Stimulated activated CD8-positive, alpha-beta memory T cell treated with anti-CD3 and anti-CD28 coated beads, Interleukin-12 subunit alpha, Interleukin-12 subunit beta, amount 100 ng/mL, for 1 hour (primary cell): ENCODE measurements around the gene HCFC1.

ENCODE experiments used
- DNase-seq: peaks from one replicate; pipeline ENCODE4 v3.0.0-alpha.2; 2020; ENCODE audit warnings: low read depth

Gene HCFC1

GRCh38 chrX:153922932-153923857 lies 48.4 kb downstream of the HCFC1 start:
- DNase-seq: no peak

GRCh38 chrX:153921511-153922446 lies 49.8 kb downstream of the HCFC1 start:
- no peak for DNase-seq

GRCh38 chrX:153921070-153921469 lies 50.5 kb downstream of the HCFC1 start:
- no peak for DNase-seq

GRCh38 chrX:153920546-153920945 lies 51.1 kb downstream of the HCFC1 start:
- DNase-seq: no peak

GRCh38 chrX:153919281-153919680 lies 52.3 kb downstream of the HCFC1 start:
- DNase-seq: no peak

- DNase-seq: no peak
Measured at GRCh38 chrX:153917869-153918268, 53.7 kb downstream of the HCFC1 start.

- no peak for DNase-seq
Measured at GRCh38 chrX:153913701-153914100, 57.9 kb downstream of the HCFC1 start.

GRCh38 chrX:153913211-153913610 lies 58.4 kb downstream of the HCFC1 start:
- DNase-seq: no peak

- no peak for DNase-seq
Measured at GRCh38 chrX:153911798-153912197, 59.8 kb downstream of the HCFC1 start.

GRCh38 chrX:153910446-153910845 lies 61.2 kb downstream of the HCFC1 start:
- DNase-seq: no peak

- DNase-seq: no peak
Measured at GRCh38 chrX:153909980-153910360, 61.6 kb downstream of the HCFC1 start.

- DNase-seq: no peak
Measured at GRCh38 chrX:153909024-153909979, 62.3 kb downstream of the HCFC1 start.

GRCh38 chrX:153908219-153908860 lies 63.3 kb downstream of the HCFC1 start:
- no peak for DNase-seq

GRCh38 chrX:153907456-153907855 lies 64.2 kb downstream of the HCFC1 start:
- no peak for DNase-seq

- no peak for DNase-seq
Measured at GRCh38 chrX:153906126-153906917, 65.3 kb downstream of the HCFC1 start.

GRCh38 chrX:153905481-153906095 lies 66.0 kb downstream of the HCFC1 start:
- DNase-seq: no peak

- no peak for DNase-seq
Measured at GRCh38 chrX:153903991-153904957, 67.3 kb downstream of the HCFC1 start, which contains the start of gene AVPR2. Gene AVPR2 (plus strand): TSS chrX:153904673. CDS start chrX:153905146, 473 bp downstream.

GRCh38 chrX:153903238-153903980 lies 68.2 kb downstream of the HCFC1 start:
- DNase-seq: no peak
